ENCODE data around the gene CCNL2.
"Not testable (repeated sequence)": the region's sequence is repeated elsewhere in the genome, so short reads cannot be mapped to it uniquely, and the experiment has no call there.

Gene CCNL2

DNA sequence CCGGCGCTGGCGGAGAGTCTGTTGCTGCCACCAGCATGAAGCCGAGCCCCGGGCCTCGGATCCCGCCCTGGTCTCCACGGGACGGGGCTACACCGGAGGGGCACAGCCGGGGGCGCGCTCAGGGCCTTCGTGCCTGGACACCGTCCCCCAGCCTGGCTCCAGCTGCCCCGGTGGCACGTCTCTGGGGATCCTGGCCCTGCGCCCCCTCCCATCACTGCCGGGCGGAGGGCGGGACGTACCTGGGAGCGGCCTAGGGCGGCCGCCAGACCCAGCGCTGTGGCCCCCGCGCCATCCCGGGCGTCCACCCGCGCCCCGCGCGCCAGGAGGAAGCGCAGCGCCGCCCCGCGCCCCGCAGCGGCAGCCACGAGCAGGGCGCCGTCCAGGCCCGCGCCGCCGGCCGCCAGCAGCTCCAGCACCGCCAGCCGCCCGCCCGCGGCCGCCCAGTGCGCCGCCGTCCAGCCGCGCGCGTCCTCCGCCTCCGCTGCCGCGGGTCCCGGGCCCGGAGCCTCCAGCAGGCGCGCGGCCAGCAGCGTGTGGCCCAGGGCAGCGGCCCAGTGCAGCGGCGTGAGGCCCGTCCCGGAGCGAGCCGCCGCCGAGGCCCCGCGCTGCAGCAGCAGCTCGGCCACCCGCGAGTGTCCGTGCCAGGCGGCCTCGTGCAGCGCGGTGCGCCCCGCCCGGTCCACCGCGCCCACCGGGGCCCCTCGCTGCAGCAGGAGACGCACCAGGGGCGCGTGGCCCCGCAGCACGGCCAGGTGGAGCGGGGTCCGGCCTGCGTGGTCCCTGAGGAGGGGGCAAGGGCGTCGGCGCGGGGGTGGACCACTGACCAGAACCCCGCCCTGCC is 20.9 kb upstream of the CCNL2 start:
- TF ChIP-seq EZH2phosphoT487 (IDR thresholded peaks at IDR 0.05; ENCODE audit: borderline replicate concordance) = no peak
- no peaks in the 10 kb centered on the region for H3K9me3 ChIP-seq (ENCODE audit: insufficient read depth, low read depth, low read length)
- H3K79me2 ChIP-seq (ENCODE audit: insufficient read depth, low read length) = no peaks in the 10 kb centered on the region
- H3K27me3 ChIP-seq (ENCODE audit: insufficient read depth, low read length, poor library complexity, severe bottlenecking) = no peaks in the 10 kb centered on the region
- no peaks in the 10 kb centered on the region for H3K36me3 ChIP-seq (ENCODE audit: insufficient read depth, low read length)
- H3K4me1 ChIP-seq (ENCODE audit: insufficient read depth, low read length, poor library complexity, severe bottlenecking) = peaks cover 11% of the 10 kb centered on the region
- no peak overlapping the region for H3K9ac ChIP-seq (ENCODE audit: low read depth, low read length, poor library complexity, severe bottlenecking)
- H4K20me1 ChIP-seq (ENCODE audit: insufficient read depth, low read length, poor library complexity, severe bottlenecking) = no peaks in the 10 kb centered on the region
- no peaks in the 10 kb centered on the region for H3K9me2 ChIP-seq (replicated peaks; ENCODE audit: low read depth, low read length)
- no peak overlapping the region for H3K4me3 ChIP-seq (ENCODE audit: low read length, poor library complexity, severe bottlenecking)
- H2AFZ ChIP-seq (ENCODE audit: low read length) = no peak overlapping the region
- H3K4me2 ChIP-seq (ENCODE audit: low read depth, low read length, poor library complexity, severe bottlenecking) = no peak overlapping the region
- H3F3A ChIP-seq (ENCODE audit: low read depth) = no peaks in the 10 kb centered on the region

- Histone ChIP-seq H4K20me1 (ENCODE audit: insufficient read depth, low read length, poor library complexity, severe bottlenecking) (no peaks in the 10 kb centered on the region), H2AFZ (ENCODE audit: low read length) (no peak overlapping the region), H3K4me1 (ENCODE audit: insufficient read depth, low read length, poor library complexity, severe bottlenecking) (peaks cover 11% of the 10 kb centered on the region), H3F3A (ENCODE audit: low read depth) (no peaks in the 10 kb centered on the region), H3K9me2 (replicated peaks; ENCODE audit: low read depth, low read length) (no peaks in the 10 kb centered on the region), H3K79me2 (ENCODE audit: insufficient read depth, low read length) (no peaks in the 10 kb centered on the region), H3K36me3 (ENCODE audit: insufficient read depth, low read length) (no peaks in the 10 kb centered on the region), H3K27me3 (ENCODE audit: insufficient read depth, low read length, poor library complexity, severe bottlenecking) (no peaks in the 10 kb centered on the region), H3K4me2 (ENCODE audit: low read depth, low read length, poor library complexity, severe bottlenecking) (no peak overlapping the region), H3K9ac (ENCODE audit: low read depth, low read length, poor library complexity, severe bottlenecking) (no peak overlapping the region), H3K4me3 (ENCODE audit: low read length, poor library complexity, severe bottlenecking) (no peak overlapping the region), H3K9me3 (ENCODE audit: insufficient read depth, low read depth, low read length) (no peaks in the 10 kb centered on the region)
- TF ChIP-seq CTCF (conservative IDR thresholded peaks at IDR 0.05; ENCODE audit: low read length) (no peak), EZH2phosphoT487 (IDR thresholded peaks at IDR 0.05; ENCODE audit: borderline replicate concordance) (no peak)
Observed at GRCh38 chr1:1419363-1419812, 20.3 kb upstream of the CCNL2 start.

DNA sequence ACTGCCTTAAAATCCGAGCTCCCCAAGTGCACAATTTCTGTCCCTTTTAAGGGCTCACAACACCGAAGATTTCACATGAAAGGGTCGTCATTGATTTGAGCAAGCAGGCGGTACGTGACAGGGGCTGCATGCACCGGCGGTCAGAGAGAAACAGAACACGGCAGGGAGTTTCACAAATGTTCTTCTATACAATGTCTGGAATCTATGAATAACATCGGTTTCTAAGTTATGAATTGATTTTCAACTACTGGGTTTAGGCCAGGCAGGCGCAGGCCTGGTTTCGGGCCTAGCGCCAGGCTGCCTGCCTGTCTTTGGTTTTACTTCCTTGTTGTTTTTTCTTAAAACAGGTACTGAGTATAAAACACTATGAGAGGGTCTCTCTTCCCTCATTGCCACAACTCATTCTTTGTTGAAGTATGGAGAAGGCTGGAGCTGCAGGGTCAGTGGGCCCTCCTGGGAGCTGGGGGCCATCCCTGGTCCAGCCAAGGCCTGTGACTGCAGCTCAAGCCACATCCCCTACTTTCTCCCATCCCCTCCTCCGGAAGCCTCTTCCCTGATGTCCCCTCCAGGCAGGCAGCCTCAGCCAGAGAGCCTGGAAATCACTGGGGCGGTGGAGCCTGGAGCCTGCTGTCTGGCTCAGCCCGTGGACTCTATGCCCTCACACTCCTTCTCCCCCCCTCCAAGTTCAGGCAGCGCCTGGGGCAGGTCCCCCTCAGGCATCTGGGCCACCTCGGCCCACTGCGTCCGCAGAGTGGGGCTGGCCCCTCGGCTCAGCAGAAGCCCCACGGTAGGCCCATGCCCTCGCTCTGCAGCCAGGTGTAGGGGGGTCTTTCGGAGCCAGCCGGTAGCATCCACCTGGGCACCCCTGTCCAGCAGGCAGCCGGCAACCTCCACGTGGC is 19.6 kb upstream of the CCNL2 start:
- no peak overlapping the region for H2AFZ ChIP-seq (ENCODE audit: low read length)
- peaks cover 11% of the 10 kb centered on the region for H3K4me1 ChIP-seq (ENCODE audit: insufficient read depth, low read length, poor library complexity, severe bottlenecking)
- H3F3A ChIP-seq (ENCODE audit: low read depth) = no peaks in the 10 kb centered on the region
- no peak overlapping the region for H3K4me3 ChIP-seq (ENCODE audit: low read length, poor library complexity, severe bottlenecking)
- H3K36me3 ChIP-seq (ENCODE audit: insufficient read depth, low read length) = no peaks in the 10 kb centered on the region
- TF ChIP-seq EZH2phosphoT487 (IDR thresholded peaks at IDR 0.05; ENCODE audit: borderline replicate concordance) (no peak), CTCF (conservative IDR thresholded peaks at IDR 0.05; ENCODE audit: low read length) (no peak)
- no peaks in the 10 kb centered on the region for H3K9me3 ChIP-seq (ENCODE audit: insufficient read depth, low read depth, low read length)
- no peaks in the 10 kb centered on the region for H3K27me3 ChIP-seq (ENCODE audit: insufficient read depth, low read length, poor library complexity, severe bottlenecking)
- H3K9ac ChIP-seq (ENCODE audit: low read depth, low read length, poor library complexity, severe bottlenecking) = no peak overlapping the region
- no peaks in the 10 kb centered on the region for H3K9me2 ChIP-seq (replicated peaks; ENCODE audit: low read depth, low read length)
- H3K4me2 ChIP-seq (ENCODE audit: low read depth, low read length, poor library complexity, severe bottlenecking) = no peak overlapping the region
- no peaks in the 10 kb centered on the region for H4K20me1 ChIP-seq (ENCODE audit: insufficient read depth, low read length, poor library complexity, severe bottlenecking)
- no peaks in the 10 kb centered on the region for H3K79me2 ChIP-seq (ENCODE audit: insufficient read depth, low read length)

GRCh38 chr1:1417825-1418463 is 18.8 kb upstream of the CCNL2 start:
- not testable (repeated sequence) for H3K9ac ChIP-seq (ENCODE audit: low read depth, low read length, poor library complexity, severe bottlenecking)

DNA sequence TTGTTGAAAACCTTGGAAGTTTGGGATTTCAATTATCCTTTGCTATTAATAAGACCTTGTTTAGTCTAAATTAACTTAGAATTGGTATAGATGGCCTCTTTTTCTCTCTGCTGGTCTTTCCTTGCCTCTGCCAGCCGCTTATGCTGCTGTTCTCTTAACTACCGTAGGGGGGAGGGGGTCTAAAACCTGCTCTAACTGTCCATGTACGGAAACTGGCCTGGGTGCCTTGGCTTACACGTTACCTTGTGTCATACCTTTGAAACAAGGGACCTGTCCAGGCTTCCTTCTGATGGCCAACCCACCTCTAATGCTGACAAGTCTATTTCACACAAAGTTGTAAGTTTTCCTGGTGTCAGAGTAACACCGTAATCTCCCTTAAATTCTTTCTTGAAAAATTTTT is 18.3 kb upstream of the CCNL2 start:
- not testable (repeated sequence) for H3K9me2 ChIP-seq (replicated peaks; ENCODE audit: low read depth, low read length); H3K27me3 ChIP-seq (ENCODE audit: insufficient read depth, low read length, poor library complexity, severe bottlenecking); H3K9me3 ChIP-seq (ENCODE audit: insufficient read depth, low read depth, low read length); H3K4me2 ChIP-seq (ENCODE audit: low read depth, low read length, poor library complexity, severe bottlenecking); H3K36me3 ChIP-seq (ENCODE audit: insufficient read depth, low read length); H3K4me3 ChIP-seq (ENCODE audit: low read length, poor library complexity, severe bottlenecking); H3K4me1 ChIP-seq (ENCODE audit: insufficient read depth, low read length, poor library complexity, severe bottlenecking); H3F3A ChIP-seq (ENCODE audit: low read depth); H3K9ac ChIP-seq (ENCODE audit: low read depth, low read length, poor library complexity, severe bottlenecking); H4K20me1 ChIP-seq (ENCODE audit: insufficient read depth, low read length, poor library complexity, severe bottlenecking); H3K79me2 ChIP-seq (ENCODE audit: insufficient read depth, low read length); H2AFZ ChIP-seq (ENCODE audit: low read length)

More at GRCh38 chr1:1417825-1418463, 18.8 kb upstream of the CCNL2 start:
- not testable (repeated sequence) for H4K20me1 ChIP-seq (ENCODE audit: insufficient read depth, low read length, poor library complexity, severe bottlenecking); H3K4me3 ChIP-seq (ENCODE audit: low read length, poor library complexity, severe bottlenecking); H3K4me2 ChIP-seq (ENCODE audit: low read depth, low read length, poor library complexity, severe bottlenecking); H3K79me2 ChIP-seq (ENCODE audit: insufficient read depth, low read length); H3K4me1 ChIP-seq (ENCODE audit: insufficient read depth, low read length, poor library complexity, severe bottlenecking); H3K9me2 ChIP-seq (replicated peaks; ENCODE audit: low read depth, low read length); H3F3A ChIP-seq (ENCODE audit: low read depth); H2AFZ ChIP-seq (ENCODE audit: low read length); H3K36me3 ChIP-seq (ENCODE audit: insufficient read depth, low read length); H3K9me3 ChIP-seq (ENCODE audit: insufficient read depth, low read depth, low read length); H3K27me3 ChIP-seq (ENCODE audit: insufficient read depth, low read length, poor library complexity, severe bottlenecking)
